Peyer's patch (tissue), 4 donors: ENCODE data around the gene RPEL1. TPM values are rescaled to one million over a fixed set of nuclear protein-coding genes. Genes with fewer than 3 reads are reported as not detected.

Source experiments
- DNase-seq, 3 donors: peaks; one replicate each; pipeline ENCODE4 v3.0.0-alpha.2; 2017 to 2019
- H3K27ac ChIP-seq, 4 donors: fragments of 200-600 bp; sonication (generic); one replicate each; pipeline ENCODE4 v1.5.1; 2016 to 2019
- H3K27me3 ChIP-seq, 2 donors: fragments of 200-600 bp; sonication (generic); one replicate each; pipeline ENCODE4 v1.5.1; 2019
- H3K36me3 ChIP-seq, 3 donors: fragments of 200-600 bp; sonication (generic); one replicate each; pipeline ENCODE4 v1.5.1; 2016 to 2019
- H3K4me1 ChIP-seq, 4 donors: fragments of 200-600 bp; sonication (generic); one replicate each; pipeline ENCODE4 v1.5.1; 2016 to 2019
- H3K4me3 ChIP-seq, 4 donors: fragments of 200-600 bp; sonication (generic); 1 replicate in 3 of 4; 2 replicates in 1 of 4; pipeline ENCODE4 v1.5.1; 2016 to 2019; ENCODE audit warnings: mild to moderate bottlenecking in 1 of 4
- H3K9me3 ChIP-seq, 4 donors: fragments of 200-600 bp; sonication (generic); one replicate each; pipeline ENCODE4 v1.5.1; 2016 to 2019; ENCODE audit warnings: mild to moderate bottlenecking in 1 of 4
- CTCF ChIP-seq, 6 experiments: fragments of 450-650 bp in 4 of 6; fragments of 200-600 bp in 2 of 6; sonication (generic) in 1 of 6; IDR thresholded peaks; one replicate each; pipeline ENCODE4 v1.5.1; 2017 to 2019; ENCODE audit warnings: antibody characterized with exemption in 6 of 6, mild to moderate bottlenecking in 3 of 6, moderate library complexity in 1 of 6
- POLR2A ChIP-seq, 2 donors: fragments of 450-650 bp; IDR thresholded peaks; one replicate each; pipeline ENCODE4 v1.5.1; 2017; ENCODE audit warnings: antibody characterized with exemption in 2 of 2, mild to moderate bottlenecking in 2 of 2, moderate library complexity in 2 of 2
- total RNA-seq, 4 donors: library from RNA; depleted of rRNA; stranded (reverse); fragments of >200 nt; gene quantifications; one replicate each; pipeline ENCODE4 v1.1.0, GENCODE V29; 2016

The RPEL1 gene
- total RNA-seq, 4 donors from 2014 or later: 0.40 to 0.88 TPM; not detected in 2

GRCh38 chr10:103232131-103232673 is 13.5 kb upstream of the RPEL1 start:
- TF ChIP-seq POLR2A (IDR thresholded peaks at IDR 0.05) (no peak), CTCF (IDR thresholded peaks at IDR 0.05) (no peak)
- no peak overlapping the region for H3K4me3 ChIP-seq
- H3K4me1 ChIP-seq: peaks cover 0 to 30% (median 0%) of the 10 kb centered on the region in 4 donors
- no peaks in the 10 kb centered on the region for H3K36me3 ChIP-seq
- no peaks in the 10 kb centered on the region for H3K27me3 ChIP-seq
- no peaks in the 10 kb centered on the region for H3K9me3 ChIP-seq
- DNase-seq: no peak
- H3K27ac ChIP-seq: peak overlapping the region in 3 of 4 donors; percentile 17 to 75 (median 55)

- no peak for TF ChIP-seq POLR2A (IDR thresholded peaks at IDR 0.05)
- no peak for TF ChIP-seq CTCF (IDR thresholded peaks at IDR 0.05)
- H3K27me3 ChIP-seq: no peaks in the 10 kb centered on the region
- no peaks in the 10 kb centered on the region for H3K9me3 ChIP-seq
- no peak for DNase-seq
- peaks cover 0 to 25% (median 0%) of the 10 kb centered on the region in 4 donors for H3K4me1 ChIP-seq
- H3K4me3 ChIP-seq: no peak overlapping the region
- H3K27ac ChIP-seq: no peak overlapping the region
- no peaks in the 10 kb centered on the region for H3K36me3 ChIP-seq
Observed at GRCh38 chr10:103232772-103233488, 12.8 kb upstream of the RPEL1 start.

- H3K9me3 ChIP-seq: no peaks in the 10 kb centered on the region
- H3K36me3 ChIP-seq: no peaks in the 10 kb centered on the region
- peaks cover 0 to 30% (median 2%) of the 10 kb centered on the region in 4 donors for H3K4me1 ChIP-seq
- no peaks in the 10 kb centered on the region for H3K27me3 ChIP-seq
- H3K4me3 ChIP-seq: no peak overlapping the region
- no peak overlapping the region for H3K27ac ChIP-seq
- TF ChIP-seq POLR2A (IDR thresholded peaks at IDR 0.05) (no peak), CTCF (IDR thresholded peaks at IDR 0.05) (no peak)
- no peak for DNase-seq
Observed at GRCh38 chr10:103235775-103236174, 9.9 kb upstream of the RPEL1 start.

- Histone ChIP-seq H3K9me3 (no peaks in the 10 kb centered on the region), H3K27ac (peak overlapping the region in 3 of 4 donors; percentile 44 to 93 (median 89)), H3K4me3 (no peak overlapping the region), H3K4me1 (peaks cover 0 to 21% (median 2%) of the 10 kb centered on the region in 4 donors), H3K27me3 (no peaks in the 10 kb centered on the region), H3K36me3 (no peaks in the 10 kb centered on the region)
- peak in 2 of 3 donors; percentile 75 to 86 for DNase-seq
- peak in 1 of 2 donors; percentile 35 for TF ChIP-seq POLR2A (IDR thresholded peaks at IDR 0.05)
- TF ChIP-seq CTCF (IDR thresholded peaks at IDR 0.05): peak in 2 of 6 experiments; percentile 20 to 38
Observed at GRCh38 chr10:103238506-103239252, 7.0 kb upstream of the RPEL1 start.

GRCh38 chr10:103241262-103242011 is 4.2 kb upstream of the RPEL1 start:
- TF ChIP-seq CTCF (IDR thresholded peaks at IDR 0.05): no peak
- peak in 1 of 2 donors; percentile 44 for TF ChIP-seq POLR2A (IDR thresholded peaks at IDR 0.05)
- peak overlapping the region in 3 of 4 donors; percentile 67 to 93 (median 89) for H3K27ac ChIP-seq
- H3K36me3 ChIP-seq: no peaks in the 10 kb centered on the region
- no peaks in the 10 kb centered on the region for H3K27me3 ChIP-seq
- H3K4me3 ChIP-seq: peak overlapping the region in 2 of 4 donors; percentile 17 to 30
- peaks cover 0 to 21% (median 2%) of the 10 kb centered on the region in 4 donors for H3K4me1 ChIP-seq
- peak in 2 of 3 donors; percentile 87 to 88 for DNase-seq
- H3K9me3 ChIP-seq: no peaks in the 10 kb centered on the region
